Epithelial cell of esophagus (primary cell): Measurements from ENCODE around the gene SPAG9.
"Not testable (repeated sequence)": the region's sequence is repeated elsewhere in the genome, so short reads cannot be mapped to it uniquely, and the experiment has no call there.

Experiments used
- DNase-seq: peaks from one replicate; pipeline ENCODE4 v3.0.0; 2010; ENCODE audit warnings: low read depth
- H3K4me3 ChIP-seq: 2 replicates; pipeline ENCODE4 v1.5.1; 2011; ENCODE audit warnings: mild to moderate bottlenecking, low read length, control low read depth
- TF ChIP-seq, protein P1 (sequence below): IDR thresholded peaks from 2 replicates; pipeline ENCODE4 v1.5.1; 2011; ENCODE audit warnings: low read depth, mild to moderate bottlenecking, low read length, control low read depth, inconsistent platforms; ENCODE audit not compliant: insufficient read depth; ENCODE audit errors: missing control alignments

SPAG9 gene

DNA sequence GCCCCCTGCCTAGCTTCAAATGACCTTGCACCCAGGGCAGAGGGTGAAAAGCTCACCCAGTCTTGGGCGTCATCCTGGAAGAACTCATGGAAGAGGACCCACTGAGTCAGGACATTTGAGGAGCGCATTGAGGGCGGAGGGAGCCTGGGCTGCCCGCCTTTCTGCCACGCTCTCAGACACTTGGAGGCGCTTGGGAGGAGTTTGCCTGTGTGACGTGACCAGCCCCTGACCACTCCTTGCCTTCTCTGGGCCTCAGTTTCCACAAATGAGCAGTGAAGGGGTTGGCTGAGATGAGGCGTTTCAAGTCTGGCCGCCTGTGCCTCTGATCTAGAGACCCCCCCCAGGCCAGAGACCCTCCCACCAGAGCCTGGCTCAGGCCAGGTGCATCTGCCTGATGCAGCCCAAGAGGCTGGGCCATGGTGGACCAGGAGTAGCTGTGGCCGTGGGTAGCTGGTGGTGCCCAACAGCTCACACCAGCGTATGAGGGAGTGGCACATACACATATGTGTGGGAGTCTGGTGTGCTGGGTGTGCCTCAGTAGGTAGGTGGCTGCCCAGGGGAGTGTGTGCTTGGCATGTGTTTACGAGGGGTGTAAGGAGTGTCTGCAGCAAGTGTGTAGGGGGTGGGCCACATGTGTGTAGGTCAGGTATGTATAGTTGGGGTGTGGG is 174.3 kb downstream of the SPAG9 start:
- DNase-seq = no peak
- H3K4me3 ChIP-seq = no peak overlapping the region
- TF ChIP-seq, protein P1, sequence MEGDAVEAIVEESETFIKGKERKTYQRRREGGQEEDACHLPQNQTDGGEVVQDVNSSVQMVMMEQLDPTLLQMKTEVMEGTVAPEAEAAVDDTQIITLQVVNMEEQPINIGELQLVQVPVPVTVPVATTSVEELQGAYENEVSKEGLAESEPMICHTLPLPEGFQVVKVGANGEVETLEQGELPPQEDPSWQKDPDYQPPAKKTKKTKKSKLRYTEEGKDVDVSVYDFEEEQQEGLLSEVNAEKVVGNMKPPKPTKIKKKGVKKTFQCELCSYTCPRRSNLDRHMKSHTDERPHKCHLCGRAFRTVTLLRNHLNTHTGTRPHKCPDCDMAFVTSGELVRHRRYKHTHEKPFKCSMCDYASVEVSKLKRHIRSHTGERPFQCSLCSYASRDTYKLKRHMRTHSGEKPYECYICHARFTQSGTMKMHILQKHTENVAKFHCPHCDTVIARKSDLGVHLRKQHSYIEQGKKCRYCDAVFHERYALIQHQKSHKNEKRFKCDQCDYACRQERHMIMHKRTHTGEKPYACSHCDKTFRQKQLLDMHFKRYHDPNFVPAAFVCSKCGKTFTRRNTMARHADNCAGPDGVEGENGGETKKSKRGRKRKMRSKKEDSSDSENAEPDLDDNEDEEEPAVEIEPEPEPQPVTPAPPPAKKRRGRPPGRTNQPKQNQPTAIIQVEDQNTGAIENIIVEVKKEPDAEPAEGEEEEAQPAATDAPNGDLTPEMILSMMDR = no peak

DNA sequence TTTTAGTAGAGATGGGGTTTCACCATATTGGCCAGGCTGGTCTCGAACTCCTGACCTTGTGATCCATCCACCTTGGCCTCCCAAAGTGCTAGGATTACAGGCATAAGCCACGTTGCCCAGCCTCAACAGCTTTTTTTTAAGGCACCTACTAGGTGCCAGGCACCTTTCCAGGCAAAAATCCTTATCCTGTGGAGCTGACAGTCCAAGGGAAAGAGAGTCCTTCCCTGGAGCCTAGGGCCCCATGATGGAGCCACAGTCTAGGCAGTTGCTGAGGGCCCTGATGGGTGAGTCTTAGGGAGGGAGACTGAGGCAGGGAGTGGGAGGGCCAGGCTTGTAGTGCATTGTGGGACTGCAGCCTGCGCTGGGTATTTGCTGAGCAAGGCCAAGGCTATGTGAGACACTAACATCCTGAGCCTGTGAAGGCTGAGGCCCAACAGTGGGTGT is 174.9 kb downstream of the SPAG9 start:
- TF ChIP-seq, protein P1 = no peak
- no peak for DNase-seq

DNA sequence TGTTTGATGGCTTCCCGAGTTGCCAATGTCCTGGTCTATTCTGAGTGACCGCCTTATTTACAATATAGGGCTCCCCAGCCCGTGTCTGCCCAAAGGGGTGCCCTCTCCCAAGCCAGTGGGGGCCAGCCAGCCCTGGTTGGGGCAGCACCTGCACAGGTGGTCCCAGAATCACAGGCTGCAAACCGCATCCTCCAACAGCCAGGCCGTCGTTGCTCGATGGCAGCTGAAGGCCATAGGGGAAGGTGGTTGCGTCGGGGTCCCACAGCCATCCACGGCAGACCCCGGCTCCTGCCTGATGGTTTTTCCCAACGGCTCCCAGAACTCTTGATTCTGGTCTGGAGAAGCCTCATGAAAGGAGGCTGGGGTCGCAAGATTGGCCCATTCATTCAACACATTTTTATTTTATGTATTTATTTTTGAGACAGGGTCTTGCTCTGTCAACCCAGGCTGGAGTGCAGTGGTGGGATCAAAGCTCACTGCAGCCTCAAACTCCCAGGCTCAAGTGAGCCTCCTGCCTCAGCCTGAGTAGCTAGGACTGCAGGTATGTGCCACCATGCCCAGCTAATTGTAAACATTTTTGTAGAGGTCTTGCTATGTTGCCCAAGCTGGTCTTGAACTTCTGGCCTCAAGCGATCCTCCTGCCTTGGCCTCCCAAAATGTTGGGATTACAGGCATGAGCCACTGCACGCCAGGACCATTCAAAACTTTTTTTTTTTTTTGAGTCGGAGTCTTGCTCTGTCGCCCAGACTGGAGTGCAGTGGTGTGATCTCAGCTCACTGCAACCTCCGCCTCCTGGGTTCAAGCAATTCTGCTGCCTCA is 175.6 kb downstream of the SPAG9 start:
- DNase-seq = no peak
- no peak overlapping the region for H3K4me3 ChIP-seq
- TF ChIP-seq, protein P1 = no peak

More for the DNA sequence above, 174.9 kb downstream of the SPAG9 start:
- no peak overlapping the region for H3K4me3 ChIP-seq

GRCh38 chr17:50944054-50944901 is 176.4 kb downstream of the SPAG9 start:
- H3K4me3 ChIP-seq = no peak overlapping the region
- TF ChIP-seq, protein P1 = no peak
- DNase-seq = no peak

- no peak overlapping the region for H3K4me3 ChIP-seq
- TF ChIP-seq, protein P1 = no peak
- DNase-seq = no peak
These were observed 177.1 kb downstream of the SPAG9 start for GRCh38 chr17:50943575-50943933.

- H3K4me3 ChIP-seq, DNase-seq: not testable (repeated sequence)
These were observed 179.0 kb downstream of the SPAG9 start for GRCh38 chr17:50941676-50942048.
